BJ (cell line): Measurements from ENCODE around the gene TPM4. TPM values are rescaled to one million over a fixed set of nuclear protein-coding genes. Genes with fewer than 3 reads are reported as not detected.

Experiments
- CTCF ChIA-PET: fragments of 350-600 bp; formaldehyde crosslinking; extraction: SDS; loops from one replicate; lab custom pipeline; 2021; ENCODE audit warnings: antibody characterized with exemption, inconsistent platforms; lab: Yijun Ruan, JAX
- POLR2A ChIA-PET: fragments of 300-600 bp; sonication (Branson Sonifier 250); formaldehyde crosslinking; extraction: SDS; loops from one replicate; lab custom pipeline; 2021; ENCODE audit warnings: antibody characterized with exemption; lab: Charles Lee
- DNase-seq: peaks from one replicate; pipeline ENCODE4 v3.0.0-alpha.2; 2011; ENCODE audit warnings: low read depth
- H3K27me3 ChIP-seq: 2 replicates; pipeline ENCODE4 v1.6.0; 2011; ENCODE audit warnings: low read length; ENCODE audit not compliant: control insufficient read depth, insufficient read depth
- H3K36me3 ChIP-seq: 2 replicates; pipeline ENCODE4 v1.5.1; 2011; ENCODE audit warnings: low read length; ENCODE audit not compliant: control insufficient read depth, insufficient read depth
- H3K4me3 ChIP-seq: 2 replicates; pipeline ENCODE4 v1.5.1; 2011; ENCODE audit warnings: low read depth, mild to moderate bottlenecking, control low read depth, low read length
- polyA plus RNA-seq: library from polyadenylated mRNA; depleted of rRNA; stranded (reverse); fragments of >200 nt; gene quantifications from 2 replicates; pipeline ENCODE4 v1.2.3, GENCODE V29; 2011
- TF ChIP-seq, protein P1 (sequence below): IDR thresholded peaks from 2 replicates; pipeline ENCODE4 v1.5.1; 2011; ENCODE audit warnings: low read depth, mild to moderate bottlenecking, control low read depth, inconsistent platforms, low read length, moderate library complexity; ENCODE audit not compliant: insufficient read depth

The TPM4 gene
- polyA plus RNA-seq, 1 experiment: 942 TPM

DNA sequence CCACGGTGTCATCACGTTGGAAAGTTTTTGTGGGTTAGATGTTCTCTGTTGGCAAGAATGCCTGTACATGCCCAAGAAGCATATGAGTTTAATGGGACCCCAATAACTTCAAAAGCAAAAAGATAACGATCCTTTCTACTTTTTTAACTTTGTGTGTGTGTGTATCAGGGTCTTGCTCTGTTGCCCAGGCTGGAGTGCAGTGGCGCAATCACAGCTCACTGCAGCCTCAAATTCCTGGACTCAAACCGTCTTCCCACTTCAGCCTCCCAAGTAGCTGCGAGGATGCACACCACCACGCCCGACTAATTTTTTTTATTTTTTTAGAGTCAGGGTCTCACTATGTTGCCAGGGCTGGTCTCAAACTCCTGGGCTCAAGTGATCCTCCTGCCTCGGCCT, 34.3 kb upstream of the TPM4 start:
- POLR2A ChIA-PET: interaction anchor here (0.7 kb wide), 1 partner anchor 20 kb away, joined by 4 read pairs; no protein-coding TSS in a partner anchor
- CTCF ChIA-PET: interaction anchor here (0.6 to 5.6 kb wide), 35 partner anchors 9 to 605 kb away, joined by 3 to 61 read pairs (median 4); partner anchors contain the start of genes AP1M1, FAM32A, RAB8A and TPM4
- TF ChIP-seq, protein P1, sequence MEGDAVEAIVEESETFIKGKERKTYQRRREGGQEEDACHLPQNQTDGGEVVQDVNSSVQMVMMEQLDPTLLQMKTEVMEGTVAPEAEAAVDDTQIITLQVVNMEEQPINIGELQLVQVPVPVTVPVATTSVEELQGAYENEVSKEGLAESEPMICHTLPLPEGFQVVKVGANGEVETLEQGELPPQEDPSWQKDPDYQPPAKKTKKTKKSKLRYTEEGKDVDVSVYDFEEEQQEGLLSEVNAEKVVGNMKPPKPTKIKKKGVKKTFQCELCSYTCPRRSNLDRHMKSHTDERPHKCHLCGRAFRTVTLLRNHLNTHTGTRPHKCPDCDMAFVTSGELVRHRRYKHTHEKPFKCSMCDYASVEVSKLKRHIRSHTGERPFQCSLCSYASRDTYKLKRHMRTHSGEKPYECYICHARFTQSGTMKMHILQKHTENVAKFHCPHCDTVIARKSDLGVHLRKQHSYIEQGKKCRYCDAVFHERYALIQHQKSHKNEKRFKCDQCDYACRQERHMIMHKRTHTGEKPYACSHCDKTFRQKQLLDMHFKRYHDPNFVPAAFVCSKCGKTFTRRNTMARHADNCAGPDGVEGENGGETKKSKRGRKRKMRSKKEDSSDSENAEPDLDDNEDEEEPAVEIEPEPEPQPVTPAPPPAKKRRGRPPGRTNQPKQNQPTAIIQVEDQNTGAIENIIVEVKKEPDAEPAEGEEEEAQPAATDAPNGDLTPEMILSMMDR: no peak
- no peak for DNase-seq
- no peaks in the 10 kb centered on the region for H3K27me3 ChIP-seq
- no peaks in the 10 kb centered on the region for H3K36me3 ChIP-seq
- H3K4me3 ChIP-seq: no peak overlapping the region

DNA sequence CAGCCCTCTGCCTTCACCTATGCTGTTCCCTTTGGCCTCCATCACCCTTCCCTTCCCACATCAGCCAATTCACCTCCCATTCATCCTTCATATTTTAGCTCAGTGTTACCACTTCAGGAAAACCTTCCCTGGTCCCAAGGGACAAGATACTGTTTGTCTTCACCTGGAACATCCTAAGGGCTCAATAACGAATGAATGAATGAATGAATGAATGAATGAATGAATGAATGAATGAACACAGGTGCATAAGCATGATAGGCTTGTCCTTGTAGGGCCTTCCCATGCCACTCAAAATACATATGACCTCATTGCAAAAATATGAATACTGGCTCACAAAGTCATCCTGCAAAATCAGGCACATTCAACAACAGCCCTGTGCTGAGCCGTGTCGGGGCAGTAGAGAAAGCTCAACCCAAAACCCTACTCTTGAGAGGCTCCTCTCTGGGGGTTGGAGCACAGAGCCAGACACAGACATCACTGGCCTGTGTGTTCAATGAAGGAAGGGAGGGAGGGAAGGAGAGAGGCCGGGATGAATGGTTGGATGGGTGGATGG, 33.7 kb upstream of the TPM4 start:
- POLR2A ChIA-PET: no interaction called here

DNA sequence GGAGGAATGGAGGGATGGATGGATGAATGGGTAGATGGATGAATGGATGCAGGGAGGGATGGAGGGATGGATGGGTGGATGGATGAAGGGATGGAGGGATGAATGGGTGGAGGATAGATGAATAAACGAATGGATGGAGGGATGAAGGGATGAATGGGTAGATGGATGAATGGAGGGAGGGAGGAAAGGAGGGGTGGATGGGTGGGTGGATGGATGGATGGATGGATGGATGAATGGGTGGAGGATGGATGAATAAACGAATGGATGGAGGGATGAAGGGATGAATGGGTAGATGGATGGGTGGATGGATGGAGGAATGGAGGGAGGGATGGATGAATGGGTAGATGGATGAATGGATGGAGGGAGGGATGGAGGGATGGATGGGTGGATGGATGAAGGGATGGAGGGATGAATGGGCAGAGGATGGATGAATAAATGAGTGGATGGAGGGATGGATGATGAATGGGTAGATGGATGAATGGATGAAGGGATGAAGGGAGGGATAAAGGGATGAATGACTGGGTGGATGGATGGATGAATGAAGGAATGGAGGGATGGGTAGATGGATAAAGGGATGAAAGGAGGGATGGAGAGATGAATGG, 33.0 kb upstream of the TPM4 start:
- ChIA-PET CTCF (interaction anchor here (4.3 to 5.6 kb wide), 3 partner anchors 68 to 143 kb away, joined by 42 to 61 read pairs (median 48); partner anchors contain the start of genes FAM32A and RAB8A), POLR2A (no interaction called here)
- no peaks in the 10 kb centered on the region for H3K36me3 ChIP-seq

More for the DNA sequence above, 33.7 kb upstream of the TPM4 start:
- CTCF ChIA-PET: interaction anchor here (1.4 to 5.6 kb wide), 14 partner anchors 9 to 152 kb away, joined by 4 to 61 read pairs (median 14); partner anchors contain the start of genes FAM32A, RAB8A and TPM4
- no peak for DNase-seq
- TF ChIP-seq, protein P1: no peak
- H3K36me3 ChIP-seq: no peaks in the 10 kb centered on the region
- H3K4me3 ChIP-seq: no peak overlapping the region
- no peaks in the 10 kb centered on the region for H3K27me3 ChIP-seq

DNA sequence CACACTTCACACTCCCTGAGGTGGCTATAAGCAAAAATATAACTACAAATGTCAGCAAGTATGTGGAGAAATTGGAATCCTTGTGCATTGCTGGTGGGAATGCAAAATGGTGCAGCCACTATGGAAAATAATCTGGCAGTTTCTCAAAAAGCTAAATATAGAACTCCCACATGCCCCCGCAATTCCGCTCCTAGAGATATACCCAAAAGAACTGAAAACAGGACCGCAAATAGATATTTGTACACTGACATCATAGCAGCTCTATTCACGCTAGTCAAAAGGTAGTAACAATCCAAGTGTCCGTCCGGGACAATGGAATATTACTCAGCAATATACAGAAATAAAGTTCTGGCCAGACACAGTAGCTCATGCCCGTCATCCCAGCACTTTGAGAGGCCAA, 31.5 kb upstream of the TPM4 start:
- no peak for DNase-seq
- Histone ChIP-seq H3K36me3 (no peaks in the 10 kb centered on the region), H3K4me3 (no peak overlapping the region), H3K27me3 (no peaks in the 10 kb centered on the region)
- CTCF ChIA-PET: interaction anchor here (0.7 to 1.2 kb wide), 2 partner anchors 9 to 15 kb away, joined by 3 read pairs; no protein-coding TSS in a partner anchor
- POLR2A ChIA-PET: no interaction called here
- TF ChIP-seq, protein P1: no peak

More for the DNA sequence above, 33.0 kb upstream of the TPM4 start:
- Histone ChIP-seq H3K27me3 (no peaks in the 10 kb centered on the region), H3K4me3 (no peak overlapping the region)
- TF ChIP-seq, protein P1: no peak
- DNase-seq: no peak

DNA sequence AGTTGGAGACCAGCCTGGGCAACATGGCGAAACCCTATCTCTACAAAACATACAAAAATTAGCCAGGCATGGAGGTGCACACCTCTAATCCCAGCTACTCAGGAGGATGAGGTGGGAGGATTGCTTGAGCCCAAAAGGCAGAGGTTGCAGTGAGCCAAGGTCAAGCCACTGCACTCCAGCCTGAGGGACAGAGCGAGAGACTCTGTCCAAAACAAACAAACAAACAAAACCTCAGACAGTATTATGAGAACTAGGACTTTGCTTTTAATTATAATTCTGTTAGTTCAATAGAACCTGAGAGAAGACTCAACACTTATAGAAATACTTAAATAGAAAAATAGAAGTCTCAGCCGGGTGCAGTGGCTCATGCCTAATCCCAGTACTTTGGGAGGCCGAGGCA, 31.1 kb upstream of the TPM4 start:
- POLR2A ChIA-PET: no interaction called here
- TF ChIP-seq, protein P1: no peak
- H3K27me3 ChIP-seq: no peaks in the 10 kb centered on the region
- no peak overlapping the region for H3K4me3 ChIP-seq
- no peak for DNase-seq
- H3K36me3 ChIP-seq: no peaks in the 10 kb centered on the region
- CTCF ChIA-PET: interaction anchor here (0.7 to 1.2 kb wide), 2 partner anchors 9 to 15 kb away, joined by 3 read pairs; no protein-coding TSS in a partner anchor
